ENCODE results near the gene ADAM23. TPM values are rescaled to one million over a fixed set of nuclear protein-coding genes. Genes with fewer than 3 reads are reported as not detected.
A peak's percentile ranks its signal among the peaks of the same experiment; 100 is the strongest.

ADAM23 gene
- total and polyA plus RNA-seq, 12 donors, result 4.5 to 33.9 (median 6.7) TPM

- H3K36me3 ChIP-seq (replicated peaks in 1 of 2), result no peaks in the 10 kb centered on the region
- no peaks in the 10 kb centered on the region for H3K27me3 ChIP-seq
- intact Hi-C loops (cut with DNase I), result no loop called here
- TF ChIP-seq, protein P1, sequence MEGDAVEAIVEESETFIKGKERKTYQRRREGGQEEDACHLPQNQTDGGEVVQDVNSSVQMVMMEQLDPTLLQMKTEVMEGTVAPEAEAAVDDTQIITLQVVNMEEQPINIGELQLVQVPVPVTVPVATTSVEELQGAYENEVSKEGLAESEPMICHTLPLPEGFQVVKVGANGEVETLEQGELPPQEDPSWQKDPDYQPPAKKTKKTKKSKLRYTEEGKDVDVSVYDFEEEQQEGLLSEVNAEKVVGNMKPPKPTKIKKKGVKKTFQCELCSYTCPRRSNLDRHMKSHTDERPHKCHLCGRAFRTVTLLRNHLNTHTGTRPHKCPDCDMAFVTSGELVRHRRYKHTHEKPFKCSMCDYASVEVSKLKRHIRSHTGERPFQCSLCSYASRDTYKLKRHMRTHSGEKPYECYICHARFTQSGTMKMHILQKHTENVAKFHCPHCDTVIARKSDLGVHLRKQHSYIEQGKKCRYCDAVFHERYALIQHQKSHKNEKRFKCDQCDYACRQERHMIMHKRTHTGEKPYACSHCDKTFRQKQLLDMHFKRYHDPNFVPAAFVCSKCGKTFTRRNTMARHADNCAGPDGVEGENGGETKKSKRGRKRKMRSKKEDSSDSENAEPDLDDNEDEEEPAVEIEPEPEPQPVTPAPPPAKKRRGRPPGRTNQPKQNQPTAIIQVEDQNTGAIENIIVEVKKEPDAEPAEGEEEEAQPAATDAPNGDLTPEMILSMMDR (IDR thresholded peaks at IDR 0.05), result no peak
- no peak for TF ChIP-seq POLR2A (IDR thresholded peaks at IDR 0.05)
- no peak for DNase-seq
- no peaks in the 10 kb centered on the region for H3K9me3 ChIP-seq (replicated peaks in 1 of 3)
- H3K4me1 ChIP-seq (replicated peaks in 1 of 2), result peaks cover 0 to 7% of the 10 kb centered on the region in 2 donors
- no peak overlapping the region for H3K27ac ChIP-seq
- WGBS, 4 donors, result 90 to 94% (median 92%) methylated on average over 3 of the region's 3 CpGs
- no peak overlapping the region for H3K4me3 ChIP-seq
Observed at GRCh38 chr2:206420721-206421120, 22.6 kb upstream of the ADAM23 start.

DNA sequence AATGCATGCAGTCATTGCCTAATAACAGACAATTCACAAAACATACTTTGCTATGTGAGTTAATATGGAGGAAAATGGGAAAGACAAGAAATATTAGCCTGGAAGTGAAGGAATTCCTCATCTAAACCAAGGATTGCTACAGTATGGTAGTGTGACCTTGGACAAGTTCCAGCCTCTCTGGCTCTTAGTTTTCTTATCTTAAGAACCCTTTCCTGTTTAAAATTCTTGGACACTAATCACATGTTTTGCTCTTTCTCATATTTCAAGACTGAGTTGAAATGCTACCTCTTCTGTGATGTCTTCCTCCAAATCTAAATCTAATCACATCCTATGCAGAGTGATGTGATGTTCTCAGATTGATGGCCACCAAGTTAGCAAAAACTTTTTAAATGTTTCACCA, 20.8 kb upstream of the ADAM23 start:
- TF ChIP-seq, protein P1 (IDR thresholded peaks at IDR 0.05), result no peak
- no peak for TF ChIP-seq POLR2A (IDR thresholded peaks at IDR 0.05)
- no peak overlapping the region for H3K4me3 ChIP-seq
- no peak overlapping the region for H3K27ac ChIP-seq
- no peaks in the 10 kb centered on the region for H3K9me3 ChIP-seq (replicated peaks in 1 of 3)
- H3K27me3 ChIP-seq, result no peaks in the 10 kb centered on the region
- intact Hi-C loops (cut with DNase I), result no loop called here
- no peaks in the 10 kb centered on the region for H3K36me3 ChIP-seq (replicated peaks in 1 of 2)
- peaks cover 0 to 7% of the 10 kb centered on the region in 2 donors for H3K4me1 ChIP-seq (replicated peaks in 1 of 2)
- DNase-seq, result peak in 6 of 7 donors; percentile 36 to 72 (median 62)

DNA sequence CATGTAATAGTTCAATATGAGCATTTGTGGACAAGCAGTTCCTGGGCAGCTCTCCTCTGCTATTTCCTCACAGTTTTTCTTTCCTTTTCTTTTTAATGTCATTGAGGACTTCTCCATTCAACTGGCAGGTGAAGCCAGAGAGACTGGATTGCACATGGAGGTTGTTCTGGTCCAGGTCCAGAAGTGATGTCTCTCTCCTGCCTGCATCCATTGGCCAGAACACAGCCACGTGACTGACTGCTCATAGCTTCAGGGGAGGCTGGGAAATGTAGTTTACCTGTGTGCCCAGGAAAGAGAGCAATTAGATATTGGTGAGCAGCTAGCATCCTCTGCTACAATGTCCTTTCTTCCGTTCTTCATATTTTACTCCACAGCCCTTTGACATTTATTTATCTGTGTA, 20.2 kb upstream of the ADAM23 start:
- DNase-seq, result peak in 6 of 7 donors; percentile 32 to 58 (median 50)
- intact Hi-C loops (cut with DNase I), result no loop called here
- H3K27me3 ChIP-seq, result no peaks in the 10 kb centered on the region
- TF ChIP-seq POLR2A (IDR thresholded peaks at IDR 0.05), result no peak
- TF ChIP-seq, protein P1 (IDR thresholded peaks at IDR 0.05), result no peak
- H3K27ac ChIP-seq, result no peak overlapping the region
- no peak overlapping the region for H3K4me3 ChIP-seq
- H3K9me3 ChIP-seq (replicated peaks in 1 of 3), result no peaks in the 10 kb centered on the region
- WGBS, 4 donors, result 52 to 73% (median 65%) methylated on average over 2 of the region's 2 CpGs
- peaks cover 0 to 7% of the 10 kb centered on the region in 2 donors for H3K4me1 ChIP-seq (replicated peaks in 1 of 2)
- H3K36me3 ChIP-seq (replicated peaks in 1 of 2), result no peaks in the 10 kb centered on the region

GRCh38 chr2:206424134-206424533, 19.2 kb upstream of the ADAM23 start:
- Histone ChIP-seq H3K36me3 (replicated peaks in 1 of 2) (no peaks in the 10 kb centered on the region), H3K27me3 (no peaks in the 10 kb centered on the region), H3K4me3 (no peak overlapping the region), H3K9me3 (replicated peaks in 1 of 3) (no peaks in the 10 kb centered on the region), H3K27ac (no peak overlapping the region), H3K4me1 (replicated peaks in 1 of 2) (peaks cover 0 to 7% of the 10 kb centered on the region in 2 donors)
- intact Hi-C loops (cut with DNase I), result no loop called here
- WGBS, 4 donors, result 58 to 66% (median 61%) methylated on average over 3 of the region's 3 CpGs
- TF ChIP-seq POLR2A (IDR thresholded peaks at IDR 0.05), result no peak
- TF ChIP-seq, protein P1 (IDR thresholded peaks at IDR 0.05), result no peak
- no peak for DNase-seq

Data from adrenal gland (tissue), 12 donors.